WTC11 (cell line): Measurements from ENCODE around the gene IFT88. TPM values are rescaled to one million over a fixed set of nuclear protein-coding genes. Genes with fewer than 3 reads are reported as not detected.

ENCODE experiments used
- ATAC-seq: fragments of 200-7000 bp; cut with Tn5 transposase; 2 replicates; pipeline ENCODE4 v1.10.0; 2021; ENCODE audit warnings: mild to moderate bottlenecking, moderate library complexity
- CTCF ChIA-PET: fragments of 300-600 bp; sonication (Branson Sonifier 250); formaldehyde crosslinking; loops from one replicate; lab custom pipeline; 2021; ENCODE audit warnings: antibody characterized with exemption; lab: Charles Lee
- POLR2A ChIA-PET: fragments of 350-600 bp; sonication (Branson Sonifier 250); formaldehyde crosslinking; loops from one replicate; lab custom pipeline; 2021; ENCODE audit warnings: antibody characterized with exemption; lab: Charles Lee
- DNase-seq: peaks from one replicate; pipeline ENCODE4 v3.0.0; 2021; ENCODE audit warnings: low spot score
- H3K27ac Mint-ChIP-seq: 2 replicates; pipeline ENCODE4 v1.8.0; 2021; ENCODE audit warnings: mixed read lengths
- H3K27me3 Mint-ChIP-seq: 2 replicates; pipeline ENCODE4 v1.8.0; 2021; ENCODE audit warnings: low read depth, mild to moderate bottlenecking, moderate library complexity, mixed read lengths
- H3K36me3 Mint-ChIP-seq: 2 replicates; pipeline ENCODE4 v1.8.0; 2021; ENCODE audit warnings: mixed read lengths
- H3K4me1 Mint-ChIP-seq: 2 replicates; pipeline ENCODE4 v1.8.0; 2022; ENCODE audit warnings: mixed read lengths
- H3K4me3 Mint-ChIP-seq: 2 replicates; pipeline ENCODE4 v1.8.0; 2021; ENCODE audit warnings: mild to moderate bottlenecking, moderate library complexity, mixed read lengths
- H3K9me3 Mint-ChIP-seq: 2 replicates; pipeline ENCODE4 v1.8.0; 2021; ENCODE audit warnings: mixed read lengths
- HMGA2 ChIP-seq: fragments of 250-450 bp; sonication (Bioruptor Pico); IDR thresholded peaks from 2 replicates; pipeline ENCODE4 v1.4.0; 2021; ENCODE audit warnings: mild to moderate bottlenecking, moderate library complexity
- JUN ChIP-seq: sonication (generic); formaldehyde crosslinking; IDR thresholded peaks from 2 replicates; pipeline ENCODE4 v1.8.0; 2023; ENCODE audit warnings: mild to moderate bottlenecking, missing genetic modification reagents
- NFYB ChIP-seq: sonication (generic); formaldehyde crosslinking; conservative IDR thresholded peaks from 2 replicates; pipeline ENCODE4 v1.8.0; 2022; ENCODE audit warnings: low read depth, missing genetic modification reagents
- NR1H2 ChIP-seq: sonication (generic); formaldehyde crosslinking; IDR thresholded peaks from 2 replicates; pipeline ENCODE4 v1.9.0; 2021; ENCODE audit warnings: mild to moderate bottlenecking, moderate library complexity, missing genetic modification reagents
- NR3C1 ChIP-seq: sonication (generic); formaldehyde crosslinking; conservative IDR thresholded peaks from 2 replicates; pipeline ENCODE4 v1.8.1; 2023; ENCODE audit warnings: low read depth, mild to moderate bottlenecking, missing genetic modification reagents
- ZNF423 ChIP-seq: fragments of 250-450 bp; sonication (Bioruptor Pico); IDR thresholded peaks from 2 replicates; pipeline ENCODE4 v2.1.2; 2022; ENCODE audit warnings: mild to moderate bottlenecking, moderate library complexity
- total RNA-seq: library from RNA; stranded (reverse); gene quantifications from 3 replicates; pipeline ENCODE4 v1.2.3, GENCODE V29; 2021
- TF ChIP-seq, protein P1 (sequence below): sonication (generic); formaldehyde crosslinking; IDR thresholded peaks from 2 replicates; pipeline ENCODE4 v1.8.1; 2023; ENCODE audit warnings: mild to moderate bottlenecking, missing genetic modification reagents, borderline replicate concordance
- TF ChIP-seq, protein P2 (sequence below): fragments of 250-450 bp; sonication (Bioruptor Pico); IDR thresholded peaks from 2 replicates; pipeline ENCODE4 v1.9.0; 2021; ENCODE audit warnings: mild to moderate bottlenecking, borderline replicate concordance
- TF ChIP-seq, protein P3 (sequence below): sonication (generic); formaldehyde crosslinking; IDR thresholded peaks from 2 replicates; pipeline ENCODE4 v1.8.0; 2022; ENCODE audit warnings: mild to moderate bottlenecking, missing genetic modification reagents
- TF ChIP-seq, protein P4 (sequence below): fragments of 250-450 bp; sonication (Bioruptor Pico); IDR thresholded peaks from 2 replicates; pipeline ENCODE4 v1.9.0; 2021; ENCODE audit warnings: mild to moderate bottlenecking
- TF ChIP-seq, protein P5 (sequence below): fragments of 250-450 bp; sonication (Bioruptor Pico); IDR thresholded peaks from 2 replicates; pipeline ENCODE4 v1.9.0; 2021; ENCODE audit warnings: moderate library complexity, mild to moderate bottlenecking, inconsistent platforms, borderline replicate concordance
- TF ChIP-seq, protein P6 (sequence below): sonication (generic); formaldehyde crosslinking; IDR thresholded peaks from 2 replicates; pipeline ENCODE4 v1.8.1; 2022; ENCODE audit warnings: mild to moderate bottlenecking, missing genetic modification reagents, moderate library complexity, borderline replicate concordance
- TF ChIP-seq, protein P7 (sequence below): fragments of 250-450 bp; sonication (Bioruptor Pico); IDR thresholded peaks from 2 replicates; pipeline ENCODE4 v1.9.0; 2021; ENCODE audit warnings: mild to moderate bottlenecking
- TF ChIP-seq, protein P8 (sequence below): sonication (generic); formaldehyde crosslinking; IDR thresholded peaks from 2 replicates; pipeline ENCODE4 v1.8.1; 2022; ENCODE audit warnings: low read depth, missing genetic modification reagents, borderline replicate concordance
- TF ChIP-seq, protein P9 (sequence below): sonication (generic); formaldehyde crosslinking; IDR thresholded peaks from 2 replicates; pipeline ENCODE4 v1.8.1; 2023; ENCODE audit warnings: mild to moderate bottlenecking, moderate library complexity, missing genetic modification reagents
- TF ChIP-seq, protein P10 (sequence below): sonication (generic); formaldehyde crosslinking; IDR thresholded peaks from 2 replicates; pipeline ENCODE4 v1.8.1; 2022; ENCODE audit warnings: mild to moderate bottlenecking, moderate library complexity, missing genetic modification reagents

Gene IFT88
- total RNA-seq, 1 experiment from 2014 or later, result 6.5 TPM

DNA sequence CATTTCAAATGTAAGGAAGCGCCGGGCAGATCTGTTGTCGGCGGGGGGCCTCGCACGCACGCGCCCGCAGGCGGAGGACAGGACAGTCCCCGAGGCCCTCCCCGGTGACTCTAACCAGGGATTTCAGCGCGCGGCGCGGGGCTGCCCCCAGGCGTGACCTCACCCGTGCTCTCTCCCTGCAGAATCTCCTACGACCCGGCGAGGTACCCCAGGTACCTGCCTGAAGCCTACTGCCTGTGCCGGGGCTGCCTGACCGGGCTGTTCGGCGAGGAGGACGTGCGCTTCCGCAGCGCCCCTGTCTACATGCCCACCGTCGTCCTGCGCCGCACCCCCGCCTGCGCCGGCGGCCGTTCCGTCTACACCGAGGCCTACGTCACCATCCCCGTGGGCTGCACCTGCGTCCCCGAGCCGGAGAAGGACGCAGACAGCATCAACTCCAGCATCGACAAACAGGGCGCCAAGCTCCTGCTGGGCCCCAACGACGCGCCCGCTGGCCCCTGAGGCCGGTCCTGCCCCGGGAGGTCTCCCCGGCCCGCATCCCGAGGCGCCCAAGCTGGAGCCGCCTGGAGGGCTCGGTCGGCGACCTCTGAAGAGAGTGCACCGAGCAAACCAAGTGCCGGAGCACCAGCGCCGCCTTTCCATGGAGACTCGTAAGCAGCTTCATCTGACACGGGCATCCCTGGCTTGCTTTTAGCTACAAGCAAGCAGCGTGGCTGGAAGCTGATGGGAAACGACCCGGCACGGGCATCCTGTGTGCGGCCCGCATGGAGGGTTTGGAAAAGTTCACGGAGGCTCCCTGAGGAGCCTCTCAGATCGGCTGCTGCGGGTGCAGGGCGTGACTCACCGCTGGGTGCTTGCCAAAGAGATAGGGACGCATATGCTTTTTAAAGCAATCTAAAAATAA is 154.7 kb downstream of the IFT88 start:
- peak; percentile 71 for ATAC-seq
- Mint-ChIP-seq H3K27ac (no peak overlapping the region), H3K4me1 (peaks cover 18% of the 10 kb centered on the region), H3K36me3 (no peaks in the 10 kb centered on the region), H3K4me3 (peak overlapping the region; percentile 68), H3K27me3 (peaks cover 8% of the 10 kb centered on the region), H3K9me3 (no peaks in the 10 kb centered on the region)
- CTCF ChIA-PET, result interaction anchor here (0.6 to 3.0 kb wide), 15 partner anchors 8 to 524 kb away, joined by 3 to 21 read pairs (median 4); partner anchors contain the start of genes EEF1AKMT1 and IL17D
- POLR2A ChIA-PET, result no interaction called here
- DNase-seq, result peak; percentile 62
- TF ChIP-seq ZNF423 (peak; percentile 50; the same call in 1 of the 2 replicates), JUN (0 out of 2 replicates have a peak, but pooled peaks have one; percentile 30), NR1H2 (no peak), NFYB (CRISPR knock-in tag) (no peak), HMGA2 (CRISPR knock-in tag) (no peak), NR3C1 (no peak)
- TF ChIP-seq, protein P1, sequence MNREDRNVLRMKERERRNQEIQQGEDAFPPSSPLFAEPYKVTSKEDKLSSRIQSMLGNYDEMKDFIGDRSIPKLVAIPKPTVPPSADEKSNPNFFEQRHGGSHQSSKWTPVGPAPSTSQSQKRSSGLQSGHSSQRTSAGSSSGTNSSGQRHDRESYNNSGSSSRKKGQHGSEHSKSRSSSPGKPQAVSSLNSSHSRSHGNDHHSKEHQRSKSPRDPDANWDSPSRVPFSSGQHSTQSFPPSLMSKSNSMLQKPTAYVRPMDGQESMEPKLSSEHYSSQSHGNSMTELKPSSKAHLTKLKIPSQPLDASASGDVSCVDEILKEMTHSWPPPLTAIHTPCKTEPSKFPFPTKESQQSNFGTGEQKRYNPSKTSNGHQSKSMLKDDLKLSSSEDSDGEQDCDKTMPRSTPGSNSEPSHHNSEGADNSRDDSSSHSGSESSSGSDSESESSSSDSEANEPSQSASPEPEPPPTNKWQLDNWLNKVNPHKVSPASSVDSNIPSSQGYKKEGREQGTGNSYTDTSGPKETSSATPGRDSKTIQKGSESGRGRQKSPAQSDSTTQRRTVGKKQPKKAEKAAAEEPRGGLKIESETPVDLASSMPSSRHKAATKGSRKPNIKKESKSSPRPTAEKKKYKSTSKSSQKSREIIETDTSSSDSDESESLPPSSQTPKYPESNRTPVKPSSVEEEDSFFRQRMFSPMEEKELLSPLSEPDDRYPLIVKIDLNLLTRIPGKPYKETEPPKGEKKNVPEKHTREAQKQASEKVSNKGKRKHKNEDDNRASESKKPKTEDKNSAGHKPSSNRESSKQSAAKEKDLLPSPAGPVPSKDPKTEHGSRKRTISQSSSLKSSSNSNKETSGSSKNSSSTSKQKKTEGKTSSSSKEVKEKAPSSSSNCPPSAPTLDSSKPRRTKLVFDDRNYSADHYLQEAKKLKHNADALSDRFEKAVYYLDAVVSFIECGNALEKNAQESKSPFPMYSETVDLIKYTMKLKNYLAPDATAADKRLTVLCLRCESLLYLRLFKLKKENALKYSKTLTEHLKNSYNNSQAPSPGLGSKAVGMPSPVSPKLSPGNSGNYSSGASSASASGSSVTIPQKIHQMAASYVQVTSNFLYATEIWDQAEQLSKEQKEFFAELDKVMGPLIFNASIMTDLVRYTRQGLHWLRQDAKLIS (CRISPR knock-in tag), result no peak
- TF ChIP-seq, protein P2, sequence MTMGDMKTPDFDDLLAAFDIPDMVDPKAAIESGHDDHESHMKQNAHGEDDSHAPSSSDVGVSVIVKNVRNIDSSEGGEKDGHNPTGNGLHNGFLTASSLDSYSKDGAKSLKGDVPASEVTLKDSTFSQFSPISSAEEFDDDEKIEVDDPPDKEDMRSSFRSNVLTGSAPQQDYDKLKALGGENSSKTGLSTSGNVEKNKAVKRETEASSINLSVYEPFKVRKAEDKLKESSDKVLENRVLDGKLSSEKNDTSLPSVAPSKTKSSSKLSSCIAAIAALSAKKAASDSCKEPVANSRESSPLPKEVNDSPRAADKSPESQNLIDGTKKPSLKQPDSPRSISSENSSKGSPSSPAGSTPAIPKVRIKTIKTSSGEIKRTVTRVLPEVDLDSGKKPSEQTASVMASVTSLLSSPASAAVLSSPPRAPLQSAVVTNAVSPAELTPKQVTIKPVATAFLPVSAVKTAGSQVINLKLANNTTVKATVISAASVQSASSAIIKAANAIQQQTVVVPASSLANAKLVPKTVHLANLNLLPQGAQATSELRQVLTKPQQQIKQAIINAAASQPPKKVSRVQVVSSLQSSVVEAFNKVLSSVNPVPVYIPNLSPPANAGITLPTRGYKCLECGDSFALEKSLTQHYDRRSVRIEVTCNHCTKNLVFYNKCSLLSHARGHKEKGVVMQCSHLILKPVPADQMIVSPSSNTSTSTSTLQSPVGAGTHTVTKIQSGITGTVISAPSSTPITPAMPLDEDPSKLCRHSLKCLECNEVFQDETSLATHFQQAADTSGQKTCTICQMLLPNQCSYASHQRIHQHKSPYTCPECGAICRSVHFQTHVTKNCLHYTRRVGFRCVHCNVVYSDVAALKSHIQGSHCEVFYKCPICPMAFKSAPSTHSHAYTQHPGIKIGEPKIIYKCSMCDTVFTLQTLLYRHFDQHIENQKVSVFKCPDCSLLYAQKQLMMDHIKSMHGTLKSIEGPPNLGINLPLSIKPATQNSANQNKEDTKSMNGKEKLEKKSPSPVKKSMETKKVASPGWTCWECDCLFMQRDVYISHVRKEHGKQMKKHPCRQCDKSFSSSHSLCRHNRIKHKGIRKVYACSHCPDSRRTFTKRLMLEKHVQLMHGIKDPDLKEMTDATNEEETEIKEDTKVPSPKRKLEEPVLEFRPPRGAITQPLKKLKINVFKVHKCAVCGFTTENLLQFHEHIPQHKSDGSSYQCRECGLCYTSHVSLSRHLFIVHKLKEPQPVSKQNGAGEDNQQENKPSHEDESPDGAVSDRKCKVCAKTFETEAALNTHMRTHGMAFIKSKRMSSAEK (CRISPR knock-in tag), result no peak
- TF ChIP-seq, protein P3, sequence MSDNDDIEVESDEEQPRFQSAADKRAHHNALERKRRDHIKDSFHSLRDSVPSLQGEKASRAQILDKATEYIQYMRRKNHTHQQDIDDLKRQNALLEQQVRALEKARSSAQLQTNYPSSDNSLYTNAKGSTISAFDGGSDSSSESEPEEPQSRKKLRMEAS, result peak; percentile 65; the same call in 1 of the 2 replicates
- TF ChIP-seq, protein P4, sequence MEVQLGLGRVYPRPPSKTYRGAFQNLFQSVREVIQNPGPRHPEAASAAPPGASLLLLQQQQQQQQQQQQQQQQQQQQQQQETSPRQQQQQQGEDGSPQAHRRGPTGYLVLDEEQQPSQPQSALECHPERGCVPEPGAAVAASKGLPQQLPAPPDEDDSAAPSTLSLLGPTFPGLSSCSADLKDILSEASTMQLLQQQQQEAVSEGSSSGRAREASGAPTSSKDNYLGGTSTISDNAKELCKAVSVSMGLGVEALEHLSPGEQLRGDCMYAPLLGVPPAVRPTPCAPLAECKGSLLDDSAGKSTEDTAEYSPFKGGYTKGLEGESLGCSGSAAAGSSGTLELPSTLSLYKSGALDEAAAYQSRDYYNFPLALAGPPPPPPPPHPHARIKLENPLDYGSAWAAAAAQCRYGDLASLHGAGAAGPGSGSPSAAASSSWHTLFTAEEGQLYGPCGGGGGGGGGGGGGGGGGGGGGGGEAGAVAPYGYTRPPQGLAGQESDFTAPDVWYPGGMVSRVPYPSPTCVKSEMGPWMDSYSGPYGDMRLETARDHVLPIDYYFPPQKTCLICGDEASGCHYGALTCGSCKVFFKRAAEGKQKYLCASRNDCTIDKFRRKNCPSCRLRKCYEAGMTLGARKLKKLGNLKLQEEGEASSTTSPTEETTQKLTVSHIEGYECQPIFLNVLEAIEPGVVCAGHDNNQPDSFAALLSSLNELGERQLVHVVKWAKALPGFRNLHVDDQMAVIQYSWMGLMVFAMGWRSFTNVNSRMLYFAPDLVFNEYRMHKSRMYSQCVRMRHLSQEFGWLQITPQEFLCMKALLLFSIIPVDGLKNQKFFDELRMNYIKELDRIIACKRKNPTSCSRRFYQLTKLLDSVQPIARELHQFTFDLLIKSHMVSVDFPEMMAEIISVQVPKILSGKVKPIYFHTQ (CRISPR knock-in tag), result no peak
- TF ChIP-seq, protein P5, sequence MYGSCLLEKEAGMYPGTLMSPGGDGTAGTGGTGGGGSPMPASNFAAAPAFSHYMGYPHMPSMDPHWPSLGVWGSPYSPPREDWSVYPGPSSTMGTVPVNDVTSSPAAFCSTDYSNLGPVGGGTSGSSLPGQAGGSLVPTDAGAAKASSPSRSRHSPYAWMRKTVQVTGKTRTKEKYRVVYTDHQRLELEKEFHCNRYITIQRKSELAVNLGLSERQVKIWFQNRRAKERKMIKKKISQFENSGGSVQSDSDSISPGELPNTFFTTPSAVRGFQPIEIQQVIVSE (CRISPR knock-in tag), result no peak
- TF ChIP-seq, protein P6, sequence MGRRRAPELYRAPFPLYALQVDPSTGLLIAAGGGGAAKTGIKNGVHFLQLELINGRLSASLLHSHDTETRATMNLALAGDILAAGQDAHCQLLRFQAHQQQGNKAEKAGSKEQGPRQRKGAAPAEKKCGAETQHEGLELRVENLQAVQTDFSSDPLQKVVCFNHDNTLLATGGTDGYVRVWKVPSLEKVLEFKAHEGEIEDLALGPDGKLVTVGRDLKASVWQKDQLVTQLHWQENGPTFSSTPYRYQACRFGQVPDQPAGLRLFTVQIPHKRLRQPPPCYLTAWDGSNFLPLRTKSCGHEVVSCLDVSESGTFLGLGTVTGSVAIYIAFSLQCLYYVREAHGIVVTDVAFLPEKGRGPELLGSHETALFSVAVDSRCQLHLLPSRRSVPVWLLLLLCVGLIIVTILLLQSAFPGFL (CRISPR knock-in tag), result no peak
- TF ChIP-seq, protein P7, sequence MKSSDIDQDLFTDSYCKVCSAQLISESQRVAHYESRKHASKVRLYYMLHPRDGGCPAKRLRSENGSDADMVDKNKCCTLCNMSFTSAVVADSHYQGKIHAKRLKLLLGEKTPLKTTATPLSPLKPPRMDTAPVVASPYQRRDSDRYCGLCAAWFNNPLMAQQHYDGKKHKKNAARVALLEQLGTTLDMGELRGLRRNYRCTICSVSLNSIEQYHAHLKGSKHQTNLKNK (CRISPR knock-in tag), result no peak
- TF ChIP-seq, protein P8, sequence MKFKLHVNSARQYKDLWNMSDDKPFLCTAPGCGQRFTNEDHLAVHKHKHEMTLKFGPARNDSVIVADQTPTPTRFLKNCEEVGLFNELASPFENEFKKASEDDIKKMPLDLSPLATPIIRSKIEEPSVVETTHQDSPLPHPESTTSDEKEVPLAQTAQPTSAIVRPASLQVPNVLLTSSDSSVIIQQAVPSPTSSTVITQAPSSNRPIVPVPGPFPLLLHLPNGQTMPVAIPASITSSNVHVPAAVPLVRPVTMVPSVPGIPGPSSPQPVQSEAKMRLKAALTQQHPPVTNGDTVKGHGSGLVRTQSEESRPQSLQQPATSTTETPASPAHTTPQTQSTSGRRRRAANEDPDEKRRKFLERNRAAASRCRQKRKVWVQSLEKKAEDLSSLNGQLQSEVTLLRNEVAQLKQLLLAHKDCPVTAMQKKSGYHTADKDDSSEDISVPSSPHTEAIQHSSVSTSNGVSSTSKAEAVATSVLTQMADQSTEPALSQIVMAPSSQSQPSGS (CRISPR knock-in tag), result no peak
- TF ChIP-seq, protein P9, sequence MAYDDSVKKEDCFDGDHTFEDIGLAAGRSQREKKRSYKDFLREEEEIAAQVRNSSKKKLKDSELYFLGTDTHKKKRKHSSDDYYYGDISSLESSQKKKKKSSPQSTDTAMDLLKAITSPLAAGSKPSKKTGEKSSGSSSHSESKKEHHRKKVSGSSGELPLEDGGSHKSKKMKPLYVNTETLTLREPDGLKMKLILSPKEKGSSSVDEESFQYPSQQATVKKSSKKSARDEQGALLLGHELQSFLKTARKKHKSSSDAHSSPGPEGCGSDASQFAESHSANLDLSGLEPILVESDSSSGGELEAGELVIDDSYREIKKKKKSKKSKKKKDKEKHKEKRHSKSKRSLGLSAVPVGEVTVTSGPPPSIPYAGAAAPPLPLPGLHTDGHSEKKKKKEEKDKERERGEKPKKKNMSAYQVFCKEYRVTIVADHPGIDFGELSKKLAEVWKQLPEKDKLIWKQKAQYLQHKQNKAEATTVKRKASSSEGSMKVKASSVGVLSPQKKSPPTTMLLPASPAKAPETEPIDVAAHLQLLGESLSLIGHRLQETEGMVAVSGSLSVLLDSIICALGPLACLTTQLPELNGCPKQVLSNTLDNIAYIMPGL (CRISPR knock-in tag), result peak; percentile 64; the same call in 1 of the 2 replicates
- TF ChIP-seq, protein P10, sequence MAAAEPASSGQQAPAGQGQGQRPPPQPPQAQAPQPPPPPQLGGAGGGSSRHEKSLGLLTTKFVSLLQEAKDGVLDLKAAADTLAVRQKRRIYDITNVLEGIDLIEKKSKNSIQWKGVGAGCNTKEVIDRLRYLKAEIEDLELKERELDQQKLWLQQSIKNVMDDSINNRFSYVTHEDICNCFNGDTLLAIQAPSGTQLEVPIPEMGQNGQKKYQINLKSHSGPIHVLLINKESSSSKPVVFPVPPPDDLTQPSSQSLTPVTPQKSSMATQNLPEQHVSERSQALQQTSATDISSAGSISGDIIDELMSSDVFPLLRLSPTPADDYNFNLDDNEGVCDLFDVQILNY (CRISPR knock-in tag), result 0 out of 2 replicates have a peak, but pooled peaks have one; percentile 27
